ENCODE measurements around the gene TOB2.

Gene TOB2, protein sequence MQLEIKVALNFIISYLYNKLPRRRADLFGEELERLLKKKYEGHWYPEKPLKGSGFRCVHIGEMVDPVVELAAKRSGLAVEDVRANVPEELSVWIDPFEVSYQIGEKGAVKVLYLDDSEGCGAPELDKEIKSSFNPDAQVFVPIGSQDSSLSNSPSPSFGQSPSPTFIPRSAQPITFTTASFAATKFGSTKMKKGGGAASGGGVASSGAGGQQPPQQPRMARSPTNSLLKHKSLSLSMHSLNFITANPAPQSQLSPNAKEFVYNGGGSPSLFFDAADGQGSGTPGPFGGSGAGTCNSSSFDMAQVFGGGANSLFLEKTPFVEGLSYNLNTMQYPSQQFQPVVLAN

DNA sequence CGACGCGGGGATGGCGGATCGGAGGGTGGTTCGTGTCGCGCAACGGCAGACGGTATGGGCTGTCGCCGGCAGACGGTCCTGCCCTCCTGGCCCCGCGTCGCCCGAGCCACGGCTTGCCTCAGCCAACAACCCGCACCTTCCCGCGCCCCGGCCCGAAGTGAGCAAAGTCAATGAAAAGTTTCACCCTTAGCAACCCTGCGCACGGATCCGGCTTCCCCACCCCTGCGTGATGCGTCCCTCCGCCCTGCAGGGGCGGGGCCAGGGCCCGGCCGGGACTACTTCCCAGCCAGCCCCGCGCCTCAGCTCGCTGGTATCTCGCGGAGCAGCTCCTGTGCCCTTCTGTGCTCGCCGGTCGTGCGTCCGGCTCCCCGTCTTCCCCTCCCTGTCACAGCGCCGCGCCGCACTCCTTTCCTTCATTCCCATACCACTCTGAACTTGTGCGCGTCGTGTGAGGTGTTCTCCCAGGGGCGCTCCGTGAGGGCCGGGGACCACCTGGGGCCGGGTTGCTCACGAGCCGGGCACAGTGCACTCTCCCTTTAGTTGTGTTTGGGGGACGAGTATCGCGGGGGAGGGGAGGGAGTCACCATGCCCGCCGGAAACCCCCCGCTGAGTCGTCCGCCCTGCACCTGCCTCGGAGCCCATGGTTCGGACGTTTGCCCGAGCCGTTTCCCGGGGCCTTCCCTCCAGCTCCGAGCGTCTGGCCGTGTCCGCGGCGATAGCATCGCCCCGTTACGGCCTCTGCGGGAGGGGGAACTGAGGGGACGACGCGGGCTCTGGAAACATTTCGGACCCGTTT, at the start of gene TOB2:
TSS of gene TOB2 (minus strand) at position 163 of the 796 bp plus-strand sequence. CDS start 9,456 bp downstream, outside the sequence.
- peak; percentile 77 for ATAC-seq
- H3K27ac Mint-ChIP-seq = peak within 1 kb of the TSS; percentile 98
- peak within 1 kb of the TSS; percentile 92 for H3K4me3 Mint-ChIP-seq
- peaks cover 40% of the 10 kb centered on the region for H3K4me1 Mint-ChIP-seq
- peaks cover 23% of the 10 kb centered on the region for H3K36me3 Mint-ChIP-seq
- H3K27me3 Mint-ChIP-seq = no peaks in the 10 kb centered on the region
- H3K9me3 Mint-ChIP-seq = no peaks in the 10 kb centered on the region

DNA sequence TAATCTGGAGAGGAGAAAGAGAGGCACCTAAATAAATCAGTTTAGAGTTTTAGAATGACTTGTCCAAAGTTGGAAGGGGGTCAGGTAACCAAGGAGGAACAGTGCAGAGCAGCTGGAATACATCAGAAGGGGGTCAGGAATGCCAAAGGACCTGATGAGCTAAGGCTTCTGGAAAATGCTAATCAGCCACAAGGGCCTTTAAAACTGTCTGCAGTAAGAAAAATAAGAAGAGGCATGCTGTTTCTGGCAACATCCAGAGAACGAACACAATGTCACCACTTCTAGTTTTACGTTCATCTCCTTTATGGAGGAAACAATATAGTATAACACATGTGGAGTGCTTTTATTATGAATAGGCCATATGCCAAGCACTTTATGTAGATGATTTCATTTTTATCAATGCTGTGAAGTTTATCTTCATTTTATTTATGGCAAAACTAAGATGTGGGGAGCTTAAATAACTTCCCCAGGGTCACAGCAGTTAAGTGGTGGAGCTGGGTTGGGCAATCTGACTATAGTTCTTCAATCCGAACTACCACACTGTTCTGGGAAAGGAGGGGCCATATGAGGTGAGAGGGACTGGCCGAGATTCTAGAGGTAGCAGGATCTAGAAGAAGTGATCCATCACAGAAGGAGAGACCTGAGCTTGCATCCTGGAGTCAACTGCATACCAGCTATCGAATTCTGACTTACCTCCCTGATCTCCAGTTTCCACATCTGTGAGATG, 44.9 kb upstream of the TOB2 start:
- Mint-ChIP-seq H3K36me3 (peaks cover 24% of the 10 kb centered on the region), H3K27ac (peak overlapping the region; percentile 17), H3K4me1 (peaks cover 58% of the 10 kb centered on the region)

DNA sequence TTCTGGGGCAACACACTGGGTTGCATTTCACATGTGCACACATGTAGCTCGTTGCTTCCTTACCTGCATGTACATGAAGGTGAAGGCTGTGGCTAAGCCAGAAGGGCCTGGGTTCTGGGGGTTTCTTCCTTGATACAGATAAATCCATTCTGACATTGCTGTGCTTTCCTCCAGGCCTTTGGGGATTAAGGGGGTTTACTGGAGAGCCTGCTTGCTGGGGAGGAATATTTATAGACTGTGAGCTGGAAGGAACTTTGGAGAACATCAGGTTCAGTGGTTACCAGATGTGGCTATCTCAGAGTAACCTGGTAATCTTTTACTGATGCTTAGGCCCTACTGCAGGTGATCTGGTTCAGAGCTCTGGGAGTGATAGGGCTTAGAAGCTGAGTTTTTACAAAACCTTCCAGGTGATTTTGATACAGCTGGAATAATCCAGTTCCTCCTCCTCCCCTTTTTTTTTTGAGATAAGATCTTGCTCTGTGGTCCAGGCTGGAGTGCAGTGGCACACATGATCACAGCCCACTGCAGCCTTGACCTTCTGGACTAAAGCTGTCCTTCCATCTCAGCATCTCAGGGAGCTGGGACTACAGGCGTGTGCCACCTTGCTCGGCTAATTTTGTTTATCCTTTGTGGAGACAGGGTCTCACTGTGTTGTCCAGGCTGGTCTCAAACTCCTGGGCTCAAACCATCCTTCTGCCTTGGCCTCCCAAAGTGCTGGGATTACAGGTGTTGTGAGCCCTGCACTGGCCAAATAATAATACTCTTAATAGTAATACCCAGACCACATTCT, 42.2 kb upstream of the TOB2 start:
- peaks cover 31% of the 10 kb centered on the region for H3K36me3 Mint-ChIP-seq
- no peak for ATAC-seq
- no peaks in the 10 kb centered on the region for H3K27me3 Mint-ChIP-seq
- H3K9me3 Mint-ChIP-seq = no peaks in the 10 kb centered on the region
- H3K4me3 Mint-ChIP-seq = no peak overlapping the region
- H3K4me1 Mint-ChIP-seq = peaks cover 80% of the 10 kb centered on the region
- peak overlapping the region; percentile 81 for H3K27ac Mint-ChIP-seq

More for the DNA sequence above, 44.9 kb upstream of the TOB2 start:
- no peaks in the 10 kb centered on the region for H3K9me3 Mint-ChIP-seq
- no peak overlapping the region for H3K4me3 Mint-ChIP-seq
- no peaks in the 10 kb centered on the region for H3K27me3 Mint-ChIP-seq
- ATAC-seq = no peak

DNA sequence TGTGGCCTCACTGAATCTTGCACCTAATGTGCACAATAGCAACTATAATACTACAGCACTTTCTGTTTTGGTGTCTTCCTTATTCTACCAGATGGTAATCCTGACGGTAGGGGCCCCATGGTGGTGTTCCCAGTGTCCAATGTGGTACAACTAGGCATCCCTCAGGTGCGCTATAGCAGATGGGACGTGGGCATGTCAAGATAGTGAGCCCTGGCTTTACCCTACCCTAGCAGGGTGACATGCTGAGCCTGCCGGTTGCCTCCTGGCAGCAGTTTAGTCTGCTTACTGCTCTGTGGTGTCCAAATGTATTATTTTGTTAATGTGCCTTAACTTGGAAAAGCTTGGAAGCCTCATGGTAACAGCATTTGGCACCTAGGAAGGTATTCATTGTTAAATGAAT, 41.5 kb upstream of the TOB2 start:
- no peak for ATAC-seq
- peaks cover 31% of the 10 kb centered on the region for H3K36me3 Mint-ChIP-seq
- H3K27me3 Mint-ChIP-seq = no peaks in the 10 kb centered on the region
- H3K9me3 Mint-ChIP-seq = no peaks in the 10 kb centered on the region
- no peak overlapping the region for H3K4me3 Mint-ChIP-seq
- H3K27ac Mint-ChIP-seq = peak overlapping the region; percentile 81
- H3K4me1 Mint-ChIP-seq = peaks cover 78% of the 10 kb centered on the region

DNA sequence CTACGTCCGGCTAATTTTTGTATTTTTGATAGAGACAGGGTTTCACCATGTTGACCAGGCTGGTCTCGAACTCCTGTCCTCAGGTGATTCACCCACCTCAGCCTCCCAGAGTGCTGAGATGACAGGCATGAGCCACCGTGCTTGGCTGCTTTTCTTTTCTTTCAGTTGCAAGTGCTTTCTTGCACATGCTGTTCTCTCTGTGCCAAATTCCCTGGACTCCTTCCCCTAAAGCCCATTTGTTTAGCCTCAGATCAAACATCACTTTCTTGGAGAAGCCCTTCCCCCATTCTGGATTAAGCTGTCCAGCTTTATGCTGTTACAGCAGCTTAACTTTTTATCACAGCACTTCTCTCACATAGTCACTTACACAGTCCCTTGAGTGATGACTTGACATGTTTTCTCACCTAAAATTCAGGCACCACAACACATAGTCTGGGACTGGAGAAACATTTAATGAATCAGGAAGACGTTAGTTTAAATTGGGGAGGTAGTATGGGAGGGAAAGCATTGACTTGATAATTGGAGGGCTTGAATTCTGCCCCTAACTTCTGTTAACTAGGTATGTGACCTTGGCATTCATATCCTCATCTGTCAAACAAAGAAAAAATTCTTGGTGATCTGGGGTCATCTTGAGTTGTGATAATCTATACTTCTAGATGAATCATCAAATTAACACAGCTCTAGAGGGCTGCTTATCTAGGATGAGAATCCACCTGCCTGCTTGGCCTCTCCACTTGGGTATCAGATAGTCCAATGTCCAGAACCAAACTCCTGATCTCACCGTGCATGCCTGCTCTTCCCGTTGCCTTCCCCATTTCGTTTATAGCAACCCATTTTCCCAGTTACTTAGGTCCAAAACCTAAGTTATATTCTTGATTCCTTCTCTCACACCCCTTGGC, 40.7 kb upstream of the TOB2 start:
- Mint-ChIP-seq H3K9me3 (no peaks in the 10 kb centered on the region), H3K4me1 (peaks cover 79% of the 10 kb centered on the region), H3K27ac (peak overlapping the region; percentile 81), H3K4me3 (no peak overlapping the region), H3K27me3 (no peaks in the 10 kb centered on the region), H3K36me3 (peaks cover 31% of the 10 kb centered on the region)
- no peak for ATAC-seq

DNA sequence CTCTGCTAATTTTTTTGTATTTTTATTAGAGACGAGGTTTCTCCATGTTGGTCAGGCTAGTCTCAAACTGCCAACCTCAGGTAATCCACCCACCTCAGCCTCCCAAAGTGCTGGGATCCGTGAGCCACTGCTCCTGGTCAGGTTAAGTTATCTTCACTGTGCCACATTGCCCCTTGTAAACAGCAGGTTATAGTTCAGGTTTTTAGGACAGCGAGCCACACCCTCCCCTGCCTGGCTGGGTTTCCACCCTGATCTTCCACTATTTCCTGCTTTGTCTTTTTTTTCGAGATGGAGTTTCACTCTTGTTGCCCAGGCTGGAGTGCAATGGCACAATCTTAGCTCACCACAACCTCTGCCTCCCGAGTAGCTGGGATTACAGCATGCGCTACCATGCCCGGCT, 38.4 kb upstream of the TOB2 start:
- peaks cover 22% of the 10 kb centered on the region for H3K36me3 Mint-ChIP-seq
- H3K9me3 Mint-ChIP-seq = no peaks in the 10 kb centered on the region
- ATAC-seq = no peak
- H3K27ac Mint-ChIP-seq = peak overlapping the region; percentile 81
- peaks cover 91% of the 10 kb centered on the region for H3K4me1 Mint-ChIP-seq
- H3K27me3 Mint-ChIP-seq = no peaks in the 10 kb centered on the region
- no peak overlapping the region for H3K4me3 Mint-ChIP-seq

DNA sequence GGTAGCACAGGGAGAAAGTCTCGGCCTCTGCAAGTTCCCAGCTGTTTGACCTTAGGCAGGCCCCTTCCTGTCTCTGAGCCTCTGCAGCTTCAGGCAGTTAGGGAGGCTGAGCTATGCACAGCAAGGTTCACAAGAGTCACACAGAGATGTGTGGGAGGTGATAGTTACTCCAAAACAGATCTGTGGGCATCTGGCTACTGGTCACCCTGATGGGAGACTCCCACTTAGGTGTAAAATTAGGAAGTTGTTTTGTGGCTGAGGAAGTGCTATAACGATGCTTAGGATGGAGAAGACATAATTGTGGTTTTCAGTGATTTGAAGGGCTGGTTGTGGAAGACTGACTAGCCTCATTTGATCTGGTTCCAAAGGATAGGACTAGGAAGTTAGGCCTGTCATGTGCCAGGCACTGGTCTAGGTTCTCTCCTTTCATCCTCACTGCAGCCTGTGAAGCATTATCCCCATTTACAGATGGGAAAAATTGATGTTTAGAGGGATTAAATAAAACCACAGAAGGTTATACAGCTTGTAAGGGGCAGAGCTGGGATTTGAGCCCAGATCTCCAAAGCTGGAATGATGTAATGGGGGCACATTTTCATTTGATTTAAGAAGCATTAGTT, 35.8 kb upstream of the TOB2 start:
- peak; percentile 3 for ATAC-seq
- Mint-ChIP-seq H3K27ac (peak overlapping the region; percentile 91), H3K36me3 (peaks cover 16% of the 10 kb centered on the region), H3K27me3 (no peaks in the 10 kb centered on the region), H3K4me3 (peak overlapping the region; percentile 40), H3K9me3 (no peaks in the 10 kb centered on the region), H3K4me1 (peaks cover 92% of the 10 kb centered on the region)

DNA sequence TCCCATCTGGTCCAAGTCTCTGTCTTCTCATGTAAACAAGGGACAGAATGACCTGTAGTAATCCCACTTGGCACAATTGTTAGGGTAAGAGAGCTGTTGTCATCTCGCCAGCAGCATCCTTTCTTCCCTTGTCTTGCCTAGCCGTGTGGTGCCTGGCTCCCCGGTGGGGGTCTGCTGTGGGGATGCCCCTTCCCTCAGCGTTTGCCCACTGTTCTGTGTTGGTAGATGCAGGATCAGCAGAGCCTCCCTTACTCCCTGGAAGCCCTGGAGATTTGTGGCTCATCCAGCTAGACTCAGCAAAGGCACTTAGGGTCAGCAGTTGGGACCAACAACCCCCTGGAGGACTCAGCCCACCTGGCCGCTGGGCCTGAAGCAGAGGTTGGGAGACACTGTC, 35.3 kb upstream of the TOB2 start:
- Mint-ChIP-seq H3K4me1 (peaks cover 89% of the 10 kb centered on the region), H3K27ac (peak overlapping the region; percentile 91), H3K4me3 (peak overlapping the region; percentile 40), H3K9me3 (no peaks in the 10 kb centered on the region), H3K36me3 (peaks cover 11% of the 10 kb centered on the region), H3K27me3 (no peaks in the 10 kb centered on the region)
- ATAC-seq = no peak

DNA sequence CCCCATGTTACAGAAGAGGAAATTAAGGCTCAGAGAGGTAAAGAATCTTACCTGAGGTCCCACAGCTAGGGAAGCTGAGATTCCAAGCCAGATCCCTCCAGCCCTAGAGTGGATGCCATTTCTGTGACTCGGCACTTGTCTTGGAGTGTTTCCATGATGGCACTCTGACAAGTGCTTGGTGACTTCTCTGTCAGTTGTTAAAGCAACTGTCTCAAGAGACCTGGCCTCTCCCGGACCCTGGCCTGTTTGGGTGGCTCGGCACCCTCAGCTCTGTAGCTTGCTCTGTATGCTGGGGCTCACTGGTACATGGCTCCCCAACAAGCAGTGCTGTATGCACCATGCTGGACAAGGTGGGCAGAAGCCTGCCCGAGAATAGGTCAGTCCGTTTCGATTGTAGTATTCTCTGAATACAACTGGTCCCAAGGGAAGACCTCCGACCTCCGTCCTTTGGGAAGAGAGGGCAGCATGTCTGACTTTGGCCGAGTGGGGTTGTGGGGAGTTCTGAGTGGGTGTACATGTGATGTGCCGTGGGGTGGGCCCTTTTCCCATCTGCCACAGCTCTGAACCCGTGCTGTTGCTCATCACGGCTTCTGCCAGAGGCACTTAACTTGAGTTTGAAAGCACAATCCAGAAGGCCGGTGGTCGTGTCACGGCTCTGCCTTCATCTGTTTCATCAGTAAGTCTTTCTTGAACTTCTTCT, 34.7 kb upstream of the TOB2 start:
- peaks cover 87% of the 10 kb centered on the region for H3K4me1 Mint-ChIP-seq
- H3K4me3 Mint-ChIP-seq = peak overlapping the region; percentile 56
- ATAC-seq = no peak
- no peaks in the 10 kb centered on the region for H3K9me3 Mint-ChIP-seq
- H3K36me3 Mint-ChIP-seq = peaks cover 6% of the 10 kb centered on the region
- no peaks in the 10 kb centered on the region for H3K27me3 Mint-ChIP-seq
- peak overlapping the region; percentile 91 for H3K27ac Mint-ChIP-seq

DNA sequence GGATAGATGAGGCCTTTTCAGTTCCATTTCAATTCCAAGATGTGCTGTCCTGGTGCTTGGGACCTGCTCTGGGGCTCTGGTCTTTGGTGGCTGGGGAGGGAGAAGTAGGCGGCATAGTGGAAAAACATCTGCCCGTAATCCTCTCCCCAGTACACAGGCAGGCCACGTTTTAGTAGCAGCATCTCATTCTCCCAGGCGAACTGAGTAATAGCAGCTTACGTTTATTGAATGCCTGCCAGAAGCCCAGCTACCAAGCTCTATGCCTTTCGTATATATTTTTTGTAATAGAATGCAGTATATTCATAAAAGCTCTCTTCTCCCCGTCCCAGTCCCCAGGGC, 33.8 kb upstream of the TOB2 start:
- H3K4me3 Mint-ChIP-seq = peak overlapping the region; percentile 67
- no peaks in the 10 kb centered on the region for H3K36me3 Mint-ChIP-seq
- H3K9me3 Mint-ChIP-seq = no peaks in the 10 kb centered on the region
- H3K27me3 Mint-ChIP-seq = no peaks in the 10 kb centered on the region
- H3K4me1 Mint-ChIP-seq = peaks cover 87% of the 10 kb centered on the region
- ATAC-seq = no peak
- H3K27ac Mint-ChIP-seq = peak overlapping the region; percentile 91

DNA sequence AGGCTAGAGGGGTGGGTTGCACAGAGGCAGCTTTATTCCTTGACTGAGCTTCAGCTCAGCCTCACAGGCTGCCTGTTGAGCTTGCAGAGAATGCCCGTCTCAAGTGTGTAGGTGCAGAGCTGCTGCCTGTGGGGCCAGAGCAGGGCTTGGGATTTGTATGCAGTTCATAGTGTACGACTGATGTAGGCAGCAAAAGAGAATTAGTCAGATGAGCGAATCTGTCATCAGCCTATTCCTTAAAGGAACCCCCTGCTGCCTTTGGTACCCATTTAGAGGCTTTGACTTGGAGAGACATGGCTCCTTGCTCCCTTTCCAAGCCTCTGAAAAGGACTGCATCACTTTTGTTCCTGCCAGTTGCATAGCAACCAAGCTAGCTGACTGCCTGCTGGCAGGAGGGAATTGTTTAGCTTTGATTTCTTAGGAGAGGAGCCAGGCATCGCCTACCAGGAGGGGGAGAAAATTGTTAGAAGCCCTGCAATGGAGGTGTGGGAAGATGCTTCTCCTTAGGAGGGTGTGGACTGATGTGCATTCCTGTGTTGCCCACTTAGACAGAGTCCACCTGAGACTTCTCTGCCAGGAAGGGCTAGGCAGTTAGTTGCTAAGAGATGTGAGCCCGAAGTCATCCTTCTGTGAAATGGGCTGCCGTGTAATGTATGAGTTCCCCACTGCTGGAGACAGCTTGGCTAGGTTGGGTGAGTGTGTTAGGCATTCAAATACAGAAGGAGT, 33.2 kb upstream of the TOB2 start:
- H3K27ac Mint-ChIP-seq = peak overlapping the region; percentile 91
- H3K4me3 Mint-ChIP-seq = peak overlapping the region; percentile 67
- peaks cover 86% of the 10 kb centered on the region for H3K4me1 Mint-ChIP-seq
- H3K36me3 Mint-ChIP-seq = no peaks in the 10 kb centered on the region
- H3K9me3 Mint-ChIP-seq = no peaks in the 10 kb centered on the region
- no peaks in the 10 kb centered on the region for H3K27me3 Mint-ChIP-seq
- no peak for ATAC-seq

DNA sequence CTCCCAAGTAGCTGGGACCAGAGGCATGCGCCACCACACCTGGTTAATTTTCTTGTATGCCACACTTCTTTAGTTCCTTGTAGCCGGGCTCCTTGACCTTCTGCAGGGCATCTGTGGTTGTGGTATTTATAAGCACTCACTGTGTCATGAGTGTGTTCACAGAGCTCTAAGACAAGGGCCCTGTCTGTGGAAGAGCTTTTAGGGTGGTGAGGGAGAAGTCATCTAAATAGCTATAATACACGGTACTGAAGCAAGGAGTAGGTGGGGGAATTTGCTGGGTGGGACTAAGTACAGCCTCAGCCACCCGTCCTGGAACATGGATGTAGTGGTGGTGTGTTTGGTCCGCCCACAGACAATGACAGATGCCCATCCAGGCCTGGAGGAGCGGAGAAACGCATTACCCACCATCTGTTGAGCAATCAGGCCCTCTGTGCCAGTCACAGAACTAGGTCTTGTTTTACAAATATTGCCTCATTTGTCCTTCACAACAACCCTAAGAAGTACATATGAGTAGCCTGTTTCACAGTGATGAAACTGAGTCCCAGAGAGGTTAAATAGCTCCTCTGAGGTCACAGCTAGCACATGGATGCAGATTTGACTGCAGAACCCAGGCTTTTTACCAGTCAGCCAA, 32.4 kb upstream of the TOB2 start:
- peak; percentile 92 for ATAC-seq

More for the DNA sequence above, 32.4 kb upstream of the TOB2 start:
- no peaks in the 10 kb centered on the region for H3K9me3 Mint-ChIP-seq
- peaks cover 3% of the 10 kb centered on the region for H3K36me3 Mint-ChIP-seq
- peak overlapping the region; percentile 91 for H3K27ac Mint-ChIP-seq
- peaks cover 92% of the 10 kb centered on the region for H3K4me1 Mint-ChIP-seq
- peak overlapping the region; percentile 67 for H3K4me3 Mint-ChIP-seq
- no peaks in the 10 kb centered on the region for H3K27me3 Mint-ChIP-seq
